ENCODE data around the gene ACTL7A.
"Not testable (repeated sequence)": the region's sequence is repeated elsewhere in the genome, so short reads cannot be mapped to it uniquely, and the experiment has no call there.

Gene ACTL7A

GRCh38 chr9:108838017-108838416, 24.0 kb upstream of the ACTL7A start:
- DNase-seq = no peak
- TF ChIP-seq GATA1 (IDR thresholded peaks at IDR 0.05; ENCODE audit: low read depth, low read length) (no peak), POLR2A (IDR thresholded peaks at IDR 0.05; ENCODE audit: low read length) (no peak)

GRCh38 chr9:108839561-108839960, 22.5 kb upstream of the ACTL7A start:
- not testable (repeated sequence) for DNase-seq

GRCh38 chr9:108842610-108843295, 19.3 kb upstream of the ACTL7A start:
- TF ChIP-seq GATA1 (IDR thresholded peaks at IDR 0.05; ENCODE audit: low read depth, low read length) (no peak), POLR2A (IDR thresholded peaks at IDR 0.05; ENCODE audit: low read length) (no peak)
- DNase-seq = no peak

- TF ChIP-seq GATA1 (IDR thresholded peaks at IDR 0.05; ENCODE audit: low read depth, low read length) (no peak), POLR2A (IDR thresholded peaks at IDR 0.05; ENCODE audit: low read length) (no peak)
- DNase-seq = no peak
Measured at GRCh38 chr9:108844391-108844790, 17.7 kb upstream of the ACTL7A start.

GRCh38 chr9:108844856-108845255, 17.2 kb upstream of the ACTL7A start:
- no peak for DNase-seq
- TF ChIP-seq GATA1 (IDR thresholded peaks at IDR 0.05; ENCODE audit: low read depth, low read length) (no peak), POLR2A (IDR thresholded peaks at IDR 0.05; ENCODE audit: low read length) (no peak)

DNA sequence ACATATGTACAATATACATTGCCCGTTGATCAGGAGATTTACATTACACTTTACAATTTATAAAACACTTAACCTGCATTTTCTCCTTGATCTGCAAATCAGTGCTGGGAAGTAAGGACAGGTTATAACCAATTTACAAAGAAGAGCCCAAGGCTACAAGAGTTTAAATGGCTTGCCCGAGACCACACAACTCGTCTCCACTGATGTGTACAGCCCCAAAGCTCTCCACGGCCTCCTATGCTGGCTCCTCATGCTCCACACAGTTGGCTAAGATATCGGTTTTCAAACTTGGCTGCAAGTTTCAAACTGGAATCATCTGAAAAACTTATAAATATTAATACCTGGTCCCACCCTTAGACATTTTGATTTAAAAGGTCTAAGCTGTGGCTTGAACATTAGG, 16.6 kb upstream of the ACTL7A start:
- no peak for DNase-seq
- no peak for TF ChIP-seq POLR2A (IDR thresholded peaks at IDR 0.05; ENCODE audit: low read length)
- no peak for TF ChIP-seq GATA1 (IDR thresholded peaks at IDR 0.05; ENCODE audit: low read depth, low read length)

DNA sequence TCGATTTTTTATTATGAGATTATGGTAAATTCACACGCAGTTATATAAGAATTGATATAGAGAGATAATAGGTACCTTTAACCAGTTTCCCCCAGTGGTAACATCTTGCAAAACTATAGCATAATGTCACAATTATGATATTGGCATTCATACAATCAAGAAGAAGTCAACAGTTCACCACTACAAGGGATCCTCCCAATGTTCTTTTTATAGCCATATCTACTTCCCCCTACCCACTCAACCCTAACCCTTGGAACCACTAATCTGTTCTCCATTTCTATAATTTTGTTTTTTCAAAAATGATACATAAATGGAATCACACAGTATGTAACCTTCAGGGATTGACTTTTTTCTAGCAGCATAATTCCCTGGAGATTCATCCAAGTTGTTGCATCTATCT, 16.1 kb upstream of the ACTL7A start:
- DNase-seq = no peak
- TF ChIP-seq GATA1 (IDR thresholded peaks at IDR 0.05; ENCODE audit: low read depth, low read length) (no peak), POLR2A (IDR thresholded peaks at IDR 0.05; ENCODE audit: low read length) (no peak)

- not testable (repeated sequence) for DNase-seq
Measured at GRCh38 chr9:108848296-108848695, 13.8 kb upstream of the ACTL7A start.

- DNase-seq = peak; percentile 24 to 45
- no peak for TF ChIP-seq POLR2A (IDR thresholded peaks at IDR 0.05; ENCODE audit: low read length)
- TF ChIP-seq GATA1 (IDR thresholded peaks at IDR 0.05; ENCODE audit: low read depth, low read length) = no peak
Measured at GRCh38 chr9:108850293-108850897, 11.7 kb upstream of the ACTL7A start.

GRCh38 chr9:108851138-108851537, 10.9 kb upstream of the ACTL7A start:
- DNase-seq = no peak
- TF ChIP-seq POLR2A (IDR thresholded peaks at IDR 0.05; ENCODE audit: low read length) (no peak), GATA1 (IDR thresholded peaks at IDR 0.05; ENCODE audit: low read depth, low read length) (no peak)

- TF ChIP-seq POLR2A (IDR thresholded peaks at IDR 0.05; ENCODE audit: low read length) (no peak), GATA1 (IDR thresholded peaks at IDR 0.05; ENCODE audit: low read depth, low read length) (no peak)
Measured at GRCh38 chr9:108852079-108852478, 10.0 kb upstream of the ACTL7A start.

GRCh38 chr9:108854094-108854493, 8.0 kb upstream of the ACTL7A start:
- no peak for DNase-seq
- TF ChIP-seq POLR2A (IDR thresholded peaks at IDR 0.05; ENCODE audit: low read length) (no peak), GATA1 (IDR thresholded peaks at IDR 0.05; ENCODE audit: low read depth, low read length) (no peak)

More at GRCh38 chr9:108852079-108852478, 10.0 kb upstream of the ACTL7A start:
- DNase-seq = no peak

DNA sequence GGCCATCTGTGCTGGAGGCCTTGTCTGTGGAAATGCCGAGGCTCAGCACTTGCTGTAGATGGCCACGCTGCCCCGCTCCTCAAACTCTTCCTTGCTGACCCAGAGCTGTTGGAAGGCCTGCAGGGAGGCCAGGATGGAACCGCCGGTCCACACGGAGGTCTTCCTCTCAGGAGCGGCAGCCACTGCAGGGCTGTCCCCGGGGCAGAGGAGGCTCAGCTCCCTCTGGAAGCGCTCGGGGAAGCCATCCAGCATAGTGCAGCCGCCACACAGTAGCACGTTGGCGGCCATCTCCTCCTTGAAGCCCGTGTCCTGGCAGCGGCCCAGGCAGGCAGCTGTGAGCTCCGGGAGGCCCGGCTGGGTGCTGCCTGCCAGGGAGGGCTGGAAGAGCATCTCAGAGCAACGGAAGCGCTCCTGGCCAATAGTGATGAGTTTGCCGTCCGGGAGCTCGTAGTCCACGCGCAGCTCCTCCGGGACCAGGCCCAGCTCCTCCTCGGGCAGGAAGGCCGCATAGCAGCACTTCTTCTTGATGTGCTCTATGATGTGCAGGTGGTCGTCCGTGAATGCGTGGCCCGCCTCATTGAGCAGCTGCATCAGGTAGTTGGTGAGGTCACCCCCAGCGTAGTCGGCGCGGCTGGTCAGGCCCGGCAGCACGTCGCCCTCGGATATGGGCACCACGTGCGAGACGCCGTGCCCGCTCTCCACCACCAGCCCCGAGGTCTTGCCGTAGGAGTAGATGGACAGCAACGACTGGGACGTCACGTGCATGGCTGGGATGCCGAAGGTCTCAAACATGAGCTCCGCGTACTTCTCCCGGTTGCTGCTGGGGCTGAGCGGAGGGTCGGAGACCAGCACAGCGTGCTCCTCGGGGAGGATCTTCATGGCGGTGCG, 7.2 kb upstream of the ACTL7A start:
- DNase-seq = no peak
- TF ChIP-seq GATA1 (IDR thresholded peaks at IDR 0.05; ENCODE audit: low read depth, low read length) = no peak
- TF ChIP-seq POLR2A (IDR thresholded peaks at IDR 0.05; ENCODE audit: low read length) = no peak

DNA sequence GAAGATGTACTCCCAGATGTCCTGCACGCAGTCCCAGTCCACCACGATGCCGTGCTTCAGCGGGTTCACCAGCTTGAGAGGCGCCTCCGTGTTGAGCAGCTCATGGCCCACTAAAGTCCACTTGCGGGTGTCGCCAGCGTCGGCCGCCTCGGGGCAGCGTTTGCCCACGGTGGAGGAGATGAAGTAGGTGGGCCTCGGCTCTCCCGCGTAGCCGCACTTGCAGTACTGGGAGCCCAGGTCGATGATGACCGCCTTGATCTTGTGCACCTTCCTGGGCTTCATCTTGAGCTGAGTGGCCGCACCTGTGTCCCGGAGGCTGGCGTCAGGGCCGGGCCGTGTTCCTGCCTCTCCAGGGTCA, 6.6 kb upstream of the ACTL7A start:
- no peak for DNase-seq
- no peak for TF ChIP-seq POLR2A (IDR thresholded peaks at IDR 0.05; ENCODE audit: low read length)
- no peak for TF ChIP-seq GATA1 (IDR thresholded peaks at IDR 0.05; ENCODE audit: low read depth, low read length)

DNA sequence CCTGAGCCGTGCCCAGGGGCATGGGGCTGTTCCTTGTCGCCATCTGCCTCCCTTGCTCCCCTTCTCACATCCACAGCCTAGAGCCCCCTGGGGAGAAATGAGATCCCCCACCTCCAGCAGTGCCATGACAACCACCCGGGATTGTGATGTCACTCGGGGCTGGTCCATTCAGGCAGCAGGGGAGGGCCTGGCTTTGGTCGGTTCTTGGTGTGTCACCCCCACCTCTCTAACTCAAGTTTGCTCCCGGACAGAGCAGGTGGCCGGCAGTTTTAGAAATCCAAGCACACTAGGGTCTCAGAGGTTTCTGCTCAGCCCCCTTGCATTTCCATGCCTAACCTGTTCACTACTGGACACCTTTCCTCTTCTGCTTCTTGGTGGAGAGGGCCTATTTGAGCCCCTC, 6.2 kb upstream of the ACTL7A start, which contains the start of gene ACTL7B:
TSS of gene ACTL7B (minus strand) at position 99 of the 400 bp plus-strand sequence. CDS start at position 43, 56 bp downstream.
- DNase-seq = no peak
- TF ChIP-seq GATA1 (IDR thresholded peaks at IDR 0.05; ENCODE audit: low read depth, low read length) (no peak), POLR2A (IDR thresholded peaks at IDR 0.05; ENCODE audit: low read length) (no peak)
